Erythroblast (primary cell): ENCODE results near the gene GFAP.

ENCODE experiments used
- GATA1 ChIP-seq: IDR thresholded peaks from 2 replicates; pipeline ENCODE4 v1.6.1; 2011; ENCODE audit warnings: low read depth, mild to moderate bottlenecking, control low read depth, low read length, moderate library complexity
- POLR2A ChIP-seq: IDR thresholded peaks from 2 replicates; pipeline ENCODE4 v1.6.1; 2011; ENCODE audit warnings: mild to moderate bottlenecking, low read length

GRCh38 chr17:44932096-44932786 lies 16.9 kb upstream of the GFAP start:
- TF ChIP-seq POLR2A (no peak), GATA1 (no peak)
